MCF 10A (cell line): ENCODE results near the gene IGSF8. TPM values are rescaled to one million over a fixed set of nuclear protein-coding genes. Genes with fewer than 3 reads are reported as not detected.

Experiments used
- BruUV-seq: library from RNA; stranded (reverse); fragments of 400-500 nt; replicated peaks from 2 replicates; lab custom pipeline; 2021; lab: Mats Ljungman, UMichigan
- CTCF ChIA-PET: fragments of 300-600 bp; sonication (Branson Sonifier 250); formaldehyde crosslinking; extraction: SDS; loops from one replicate; lab custom pipeline; 2021; ENCODE audit warnings: antibody characterized with exemption, inconsistent platforms; lab: Yijun Ruan, JAX
- POLR2A ChIA-PET: fragments of 300-600, 350-650 bp; sonication (Branson Sonifier 250); formaldehyde crosslinking; extraction: SDS; loops from one replicate; lab custom pipeline; 2020; ENCODE audit warnings: antibody characterized with exemption, inconsistent platforms; lab: Yijun Ruan, JAX
- DNase-seq: peaks from one replicate; pipeline ENCODE4 v3.0.0-alpha.2; 2018; ENCODE audit not compliant: unreplicated experiment
- H3K27ac Mint-ChIP-seq: one replicate; pipeline ENCODE4 v1.8.0; 2022; ENCODE audit warnings: mild to moderate bottlenecking, low read depth, mixed read lengths; ENCODE audit not compliant: unreplicated experiment
- H3K27me3 Mint-ChIP-seq: one replicate; pipeline ENCODE4 v1.8.0; 2022; ENCODE audit warnings: mixed read lengths; ENCODE audit not compliant: insufficient read depth, unreplicated experiment
- H3K36me3 Mint-ChIP-seq: one replicate; pipeline ENCODE4 v1.8.0; 2022; ENCODE audit warnings: mild to moderate bottlenecking, moderate library complexity, mixed read lengths; ENCODE audit not compliant: insufficient read depth, unreplicated experiment
- H3K4me1 Mint-ChIP-seq: one replicate; pipeline ENCODE4 v1.8.0; 2022; ENCODE audit warnings: mixed read lengths; ENCODE audit not compliant: insufficient read depth, unreplicated experiment
- H3K4me3 Mint-ChIP-seq: one replicate; pipeline ENCODE4 v1.8.0; 2022; ENCODE audit warnings: mild to moderate bottlenecking, moderate library complexity, mixed read lengths; ENCODE audit not compliant: unreplicated experiment
- H3K9me3 Mint-ChIP-seq: one replicate; pipeline ENCODE4 v1.8.0; 2022; ENCODE audit warnings: mixed read lengths; ENCODE audit not compliant: unreplicated experiment
- CTCF ChIP-seq: fragments of 200-600 bp; IDR thresholded peaks from one replicate; pipeline ENCODE4 v1.8.0; 2022; ENCODE audit warnings: antibody characterized with exemption, mild to moderate bottlenecking; ENCODE audit not compliant: unreplicated experiment
- intact Hi-C: fragments of 100-400 bp; cut with micrococcal nuclease; formaldehyde crosslinking; loops from 2 replicates; pipeline ENCODE4 v1.14.1; 2022
- total RNA-seq: library from RNA; stranded (reverse); gene quantifications from 2 replicates; pipeline ENCODE4 v1.2.3, GENCODE V29; 2022

Gene IGSF8
- total RNA-seq, 1 experiment from 2014 or later, result 13.8 TPM

DNA sequence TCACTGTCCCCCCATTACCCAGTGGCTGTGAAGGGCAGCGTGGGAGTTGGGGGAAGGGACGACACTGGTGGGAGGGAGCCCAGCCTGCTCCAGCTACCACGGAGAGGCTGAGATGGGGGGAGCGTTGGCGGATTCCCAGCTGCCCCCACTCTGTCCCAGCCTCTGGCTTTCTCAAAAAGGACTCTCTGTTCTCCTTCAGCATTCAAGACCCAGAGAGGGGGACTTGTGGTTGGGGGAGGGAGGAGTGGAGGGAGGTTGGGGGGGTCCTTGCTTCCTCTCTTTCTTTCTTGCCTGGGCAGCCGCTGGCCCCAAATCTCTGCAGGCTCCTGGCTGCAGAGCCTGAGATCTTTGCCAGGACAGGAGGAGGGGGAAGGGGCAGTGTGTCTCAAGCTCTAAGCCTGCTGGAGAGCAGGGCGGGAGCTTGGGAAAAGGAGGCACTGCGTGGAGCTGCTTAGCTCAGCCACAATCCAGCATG is 19.3 kb upstream of the IGSF8 start:
- ChIA-PET CTCF (interaction anchor here (0.7 to 3.8 kb wide), 13 partner anchors 9 to 173 kb away, joined by 3 to 69 read pairs (median 7); no protein-coding TSS in a partner anchor), POLR2A (interaction anchor here (1.0 to 2.2 kb wide), 13 partner anchors 8 to 167 kb away, joined by 3 to 11 read pairs (median 7); partner anchors contain the start of genes DCAF8, PEX19 and PIGM)
- H3K4me1 Mint-ChIP-seq, result peaks cover 8% of the 10 kb centered on the region
- DNase-seq, result peak; percentile 30
- no TSS peak for BruUV-seq
- intact Hi-C loops, result no loop called here
- H3K4me3 Mint-ChIP-seq, result no peak overlapping the region
- H3K9me3 Mint-ChIP-seq, result no peaks in the 10 kb centered on the region
- no peak for TF ChIP-seq CTCF
- no peaks in the 10 kb centered on the region for H3K36me3 Mint-ChIP-seq
- H3K27ac Mint-ChIP-seq, result no peak overlapping the region
- no peaks in the 10 kb centered on the region for H3K27me3 Mint-ChIP-seq

- TF ChIP-seq CTCF, result no peak
- Mint-ChIP-seq H3K27ac (no peak overlapping the region), H3K36me3 (no peaks in the 10 kb centered on the region), H3K4me1 (peaks cover 8% of the 10 kb centered on the region), H3K9me3 (no peaks in the 10 kb centered on the region), H3K4me3 (no peak overlapping the region), H3K27me3 (no peaks in the 10 kb centered on the region)
- POLR2A ChIA-PET, result interaction anchor here (0.5 to 2.2 kb wide), 15 partner anchors 9 to 167 kb away, joined by 3 to 11 read pairs (median 6); partner anchors contain the start of genes DCAF8, IGSF8, PEX19 and PIGM
- DNase-seq, result no peak
- intact Hi-C loops, result no loop called here
- CTCF ChIA-PET, result interaction anchor here (0.6 to 3.8 kb wide), 16 partner anchors 8 to 174 kb away, joined by 3 to 69 read pairs (median 6); no protein-coding TSS in a partner anchor
- BruUV-seq, result no TSS peak
Observed at GRCh38 chr1:160117300-160117699, 18.9 kb upstream of the IGSF8 start.

DNA sequence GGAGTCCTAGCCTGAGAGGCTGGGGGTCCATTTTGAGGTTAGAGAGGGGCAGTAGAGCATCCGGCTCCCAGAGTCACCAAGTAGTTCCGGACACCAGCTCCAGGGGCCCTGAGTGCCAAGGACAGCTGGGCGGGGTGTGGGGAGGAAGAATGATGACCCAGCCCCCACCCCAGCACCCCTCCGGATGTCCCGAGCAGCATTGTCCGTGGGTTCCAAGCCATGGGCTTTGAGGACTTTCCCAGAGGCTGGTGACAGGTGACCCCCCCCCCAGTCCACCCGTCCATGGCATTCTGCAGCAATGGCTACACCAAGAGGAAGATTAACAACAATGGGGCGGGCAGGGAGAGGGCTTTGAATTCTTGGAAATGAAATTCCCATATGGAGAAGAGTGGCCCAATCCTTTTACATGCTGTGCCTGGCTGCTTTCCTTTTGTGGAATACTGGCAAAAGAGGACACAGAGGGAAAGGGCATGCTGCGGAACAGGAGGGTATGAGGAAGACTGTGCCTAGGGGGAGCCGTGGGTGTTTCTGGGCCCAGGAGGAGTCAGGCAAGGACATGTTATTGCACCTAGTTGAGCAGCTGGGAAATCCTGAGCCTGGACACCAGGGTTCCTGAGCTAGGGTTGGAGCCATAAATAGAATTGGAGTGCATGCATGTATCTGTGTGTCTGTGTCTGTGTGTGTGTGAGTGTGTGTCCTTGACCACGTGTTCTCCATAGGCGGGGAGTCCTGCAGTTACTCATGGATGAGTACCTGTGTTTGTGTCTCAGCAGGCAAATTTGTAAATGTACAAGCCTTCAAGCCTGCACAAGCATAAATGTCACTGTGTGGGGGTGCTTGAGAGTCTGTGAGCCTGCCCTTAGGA is 18.1 kb upstream of the IGSF8 start:
- intact Hi-C loops, result no loop called here
- Mint-ChIP-seq H3K4me3 (no peak overlapping the region), H3K27me3 (no peaks in the 10 kb centered on the region), H3K27ac (no peak overlapping the region), H3K4me1 (peaks cover 8% of the 10 kb centered on the region), H3K36me3 (no peaks in the 10 kb centered on the region), H3K9me3 (no peaks in the 10 kb centered on the region)
- BruUV-seq, result no TSS peak
- no peak for TF ChIP-seq CTCF
- ChIA-PET CTCF (interaction anchor here (0.6 to 3.8 kb wide), 15 partner anchors 8 to 174 kb away, joined by 3 to 69 read pairs (median 5); no protein-coding TSS in a partner anchor), POLR2A (interaction anchor here (0.5 to 2.2 kb wide), 13 partner anchors 8 to 168 kb away, joined by 3 to 11 read pairs (median 6); partner anchors contain the start of genes DCAF8, IGSF8, PEX19 and PIGM)
- DNase-seq, result peak; percentile 54
